ENCODE measurements around the gene PLA2G2A. TPM values are rescaled to one million over a fixed set of nuclear protein-coding genes. Genes with fewer than 3 reads are reported as not detected.

The PLA2G2A gene
- total RNA-seq, 1 experiment from 2014 or later = 7.1 TPM

DNA sequence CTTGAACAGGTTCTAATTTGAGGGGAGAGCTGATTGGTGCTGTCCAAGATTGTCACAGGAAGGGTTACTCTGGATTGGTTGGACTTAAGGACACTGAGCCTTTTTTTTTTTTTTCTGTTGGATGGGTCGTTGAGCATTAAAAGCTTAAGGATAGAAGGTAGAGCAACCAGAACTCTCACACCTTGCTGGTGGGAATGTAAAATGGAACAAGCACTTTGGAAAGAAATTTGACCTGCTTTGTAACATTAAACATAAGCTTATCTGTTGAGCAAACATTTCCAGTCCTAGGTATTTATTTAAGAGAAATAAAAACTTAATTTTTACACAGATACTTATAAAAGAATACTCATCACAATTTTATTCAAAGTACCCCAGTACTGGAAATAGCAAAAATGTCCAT is 29.8 kb upstream of the PLA2G2A start:
- H2AK5ac ChIP-seq (ENCODE audit: insufficient read length, low read length) = no peak overlapping the region
- H3K9ac ChIP-seq (ENCODE audit: extremely low read depth, insufficient read length, low read length) = no peak overlapping the region
- H3K56ac ChIP-seq (ENCODE audit: insufficient read length, low read depth, low read length) = no peak overlapping the region
- no peak overlapping the region for H3T11ph ChIP-seq (ENCODE audit: low read length)
- no peak overlapping the region for H2BK15ac ChIP-seq (ENCODE audit: low read depth, low read length)
- H4K91ac ChIP-seq (ENCODE audit: insufficient read length, low read depth, low read length) = no peak overlapping the region
- no peak overlapping the region for H3K4me3 Mint-ChIP-seq
- TF ChIP-seq, protein P1, sequence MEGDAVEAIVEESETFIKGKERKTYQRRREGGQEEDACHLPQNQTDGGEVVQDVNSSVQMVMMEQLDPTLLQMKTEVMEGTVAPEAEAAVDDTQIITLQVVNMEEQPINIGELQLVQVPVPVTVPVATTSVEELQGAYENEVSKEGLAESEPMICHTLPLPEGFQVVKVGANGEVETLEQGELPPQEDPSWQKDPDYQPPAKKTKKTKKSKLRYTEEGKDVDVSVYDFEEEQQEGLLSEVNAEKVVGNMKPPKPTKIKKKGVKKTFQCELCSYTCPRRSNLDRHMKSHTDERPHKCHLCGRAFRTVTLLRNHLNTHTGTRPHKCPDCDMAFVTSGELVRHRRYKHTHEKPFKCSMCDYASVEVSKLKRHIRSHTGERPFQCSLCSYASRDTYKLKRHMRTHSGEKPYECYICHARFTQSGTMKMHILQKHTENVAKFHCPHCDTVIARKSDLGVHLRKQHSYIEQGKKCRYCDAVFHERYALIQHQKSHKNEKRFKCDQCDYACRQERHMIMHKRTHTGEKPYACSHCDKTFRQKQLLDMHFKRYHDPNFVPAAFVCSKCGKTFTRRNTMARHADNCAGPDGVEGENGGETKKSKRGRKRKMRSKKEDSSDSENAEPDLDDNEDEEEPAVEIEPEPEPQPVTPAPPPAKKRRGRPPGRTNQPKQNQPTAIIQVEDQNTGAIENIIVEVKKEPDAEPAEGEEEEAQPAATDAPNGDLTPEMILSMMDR (conservative IDR thresholded peaks at IDR 0.05) = no peak
- H3K36me3 Mint-ChIP-seq (ENCODE audit: insufficient read depth in 1 of 3, low read depth in 3 of 3) = peaks cover 6 to 15% (median 9%) of the 10 kb centered on the region in 3 experiments; a peak in 6 of 7 replicates
- H3K23ac ChIP-seq (ENCODE audit: insufficient read length, low read depth, low read length) = no peak overlapping the region
- peaks cover 12% of the 10 kb centered on the region for H3K27me3 Mint-ChIP-seq (ENCODE audit: low read depth)
- no peak overlapping the region for H3K4ac ChIP-seq (ENCODE audit: low read depth, low read length)
- H3K14ac ChIP-seq (ENCODE audit: insufficient read depth, low read length) = no peak overlapping the region
- no peaks in the 10 kb centered on the region for H3K79me1 ChIP-seq (ENCODE audit: insufficient read depth, low read depth, low read length, poor library complexity, severe bottlenecking)
- no peak overlapping the region for H4K8ac ChIP-seq (replicated peaks; ENCODE audit: insufficient read length, low read depth, low read length)
- H3K79me2 ChIP-seq (ENCODE audit: insufficient read depth, low read length) = no peaks in the 10 kb centered on the region
- no peak overlapping the region for H3K27ac Mint-ChIP-seq
- DNase-seq = no peak
- no peak overlapping the region for H3K18ac ChIP-seq (ENCODE audit: insufficient read length, low read depth, low read length)
- no CpG with 5 or more reads among the region's 1 CpG for WGBS (ENCODE audit: extremely low coverage, insufficient read length, low lambda C conversion rate)
- no peak overlapping the region for H2AFZ ChIP-seq (ENCODE audit: low read length)
- H3K23me2 ChIP-seq (ENCODE audit: insufficient read length, low read depth, low read length, poor library complexity, severe bottlenecking) = no peaks in the 10 kb centered on the region
- no peaks in the 10 kb centered on the region for H3K27me3 ChIP-seq (ENCODE audit: insufficient read depth, low read length)
- H3K4me1 ChIP-seq (ENCODE audit: insufficient read depth, low read length) = no peaks in the 10 kb centered on the region
- H2BK5ac ChIP-seq (ENCODE audit: insufficient read length, low read length) = no peak overlapping the region
- no peaks in the 10 kb centered on the region for H4K20me1 ChIP-seq (ENCODE audit: control insufficient read depth, insufficient read depth, insufficient read length)
- no peak overlapping the region for H3K4me2 ChIP-seq (ENCODE audit: insufficient read depth, insufficient read length, low read length)
- no peaks in the 10 kb centered on the region for H3K9me3 ChIP-seq (ENCODE audit: control insufficient read depth, low read depth, low read length)
- no peak overlapping the region for H2BK20ac ChIP-seq (ENCODE audit: low read depth, low read length, poor library complexity, severe bottlenecking)
- H2BK120ac ChIP-seq (ENCODE audit: low read depth, low read length, poor library complexity, severe bottlenecking) = no peak overlapping the region
- H2BK12ac ChIP-seq (ENCODE audit: insufficient read length, low read depth, low read length) = no peak overlapping the region
- H3K27ac ChIP-seq (ENCODE audit: insufficient read length, low read depth, low read length) = no peak overlapping the region
- H4K5ac ChIP-seq (ENCODE audit: insufficient read length, low read depth, low read length) = no peak overlapping the region
- H3K9me3 Mint-ChIP-seq = peaks cover 26 to 45% of the 10 kb centered on the region in 2 experiments
- H3K4me1 Mint-ChIP-seq = no peaks in the 10 kb centered on the region

Measured in H9 (cell line).